ENCODE measurements around the gene PSMD11.
"Not testable (repeated sequence)": the region's sequence is repeated elsewhere in the genome, so short reads cannot be mapped to it uniquely, and the experiment has no call there.

PSMD11 gene

GRCh38 chr17:32444301-32445073 lies at the start of gene PSMD11:
Gene PSMD11 (plus strand): TSS chr17:32444510. CDS start chr17:32444524, 14 bp downstream.
- ATAC-seq, result peak; percentile 95
- TF ChIP-seq SNAI2 (CRISPR knock-in tag; IDR thresholded peaks at IDR 0.05) (no peak), TOX (CRISPR knock-in tag; IDR thresholded peaks at IDR 0.05; ENCODE audit: borderline replicate concordance) (no peak), ISL1 (CRISPR knock-in tag; IDR thresholded peaks at IDR 0.05) (no peak), TSHZ2 (CRISPR knock-in tag; IDR thresholded peaks at IDR 0.05) (no peak), PATZ1 (CRISPR knock-in tag; IDR thresholded peaks at IDR 0.05; ENCODE audit: borderline replicate concordance) (no peak), ZNF565 (CRISPR knock-in tag; conservative IDR thresholded peaks at IDR 0.05; ENCODE audit: low read depth) (no peak), OSR1 (CRISPR knock-in tag; IDR thresholded peaks at IDR 0.05) (no peak), GLIS3 (CRISPR knock-in tag; IDR thresholded peaks at IDR 0.05) (no peak), TCF4 (CRISPR knock-in tag; IDR thresholded peaks at IDR 0.05; ENCODE audit: borderline replicate concordance) (no peak), ZC3H10 (CRISPR knock-in tag; IDR thresholded peaks at IDR 0.05) (no peak), ZNF8 (CRISPR knock-in tag; IDR thresholded peaks at IDR 0.05) (no peak), ZFP30 (CRISPR knock-in tag; IDR thresholded peaks at IDR 0.05) (no peak), CSDC2 (CRISPR knock-in tag; IDR thresholded peaks at IDR 0.05) (no peak), ZNF70 (CRISPR knock-in tag; IDR thresholded peaks at IDR 0.05) (no peak), ZFP3 (CRISPR knock-in tag; IDR thresholded peaks at IDR 0.05) (no peak)

GRCh38 chr17:32396343-32396742 lies 48.0 kb upstream of the PSMD11 start:
- ATAC-seq, result no peak
- no peak for TF ChIP-seq CREB5 (CRISPR knock-in tag; IDR thresholded peaks at IDR 0.05; ENCODE audit: low read depth)

GRCh38 chr17:32398946-32399345 lies 45.4 kb upstream of the PSMD11 start:
- ATAC-seq, result no peak; the same call in 2 of the 3 replicates
- TF ChIP-seq RARB (CRISPR knock-in tag; IDR thresholded peaks at IDR 0.05) (no peak), ISL1 (CRISPR knock-in tag; IDR thresholded peaks at IDR 0.05) (no peak), ESRRG (CRISPR knock-in tag; IDR thresholded peaks at IDR 0.05) (no peak), ZFP3 (CRISPR knock-in tag; IDR thresholded peaks at IDR 0.05) (no peak), ZC3H10 (CRISPR knock-in tag; IDR thresholded peaks at IDR 0.05) (no peak), ZNF70 (CRISPR knock-in tag; IDR thresholded peaks at IDR 0.05) (no peak), ZNF565 (CRISPR knock-in tag; conservative IDR thresholded peaks at IDR 0.05; ENCODE audit: low read depth) (no peak), PPARA (CRISPR knock-in tag; IDR thresholded peaks at IDR 0.05; ENCODE audit: borderline replicate concordance) (no peak), CSRNP3 (CRISPR knock-in tag; IDR thresholded peaks at IDR 0.05) (no peak), CREB5 (CRISPR knock-in tag; IDR thresholded peaks at IDR 0.05; ENCODE audit: low read depth) (no peak)

GRCh38 chr17:32410085-32410484 lies 34.2 kb upstream of the PSMD11 start:
- not testable (repeated sequence) for ATAC-seq
